Stimulated activated CD8-positive, alpha-beta memory T cell treated with anti-CD3 and anti-CD28 coated beads, Interleukin-4, amount 100 ng/mL, for 48 hours (primary cell): ENCODE data around the gene MBIP.
"Not testable (repeated sequence)": the region's sequence is repeated elsewhere in the genome, so short reads cannot be mapped to it uniquely, and the experiment has no call there.

ENCODE experiments used
- DNase-seq: peaks from one replicate; pipeline ENCODE4 v3.0.0-alpha.2; 2020

MBIP gene

GRCh38 chr14:36320200-36320896 lies at the start of gene MBIP:
TSS of gene MBIP (minus strand) at chr14:36320637. CDS start at chr14:36320588, 49 bp downstream.
- DNase-seq, result peak; percentile 92

GRCh38 chr14:36367985-36368774 lies 47.7 kb upstream of the MBIP start:
- no peak for DNase-seq

- DNase-seq, result no peak
Measured at GRCh38 chr14:36365766-36366165, 45.3 kb upstream of the MBIP start.

- no peak for DNase-seq
Measured at GRCh38 chr14:36363704-36364103, 43.3 kb upstream of the MBIP start.

- DNase-seq, result no peak
Measured at GRCh38 chr14:36362648-36363047, 42.2 kb upstream of the MBIP start.

- DNase-seq, result no peak
Measured at GRCh38 chr14:36361210-36361853, 40.9 kb upstream of the MBIP start.

GRCh38 chr14:36356862-36357261 lies 36.4 kb upstream of the MBIP start:
- DNase-seq, result no peak

GRCh38 chr14:36346052-36346451 lies 25.6 kb upstream of the MBIP start:
- no peak for DNase-seq

GRCh38 chr14:36344211-36344610 lies 23.8 kb upstream of the MBIP start:
- DNase-seq, result no peak

- DNase-seq, result not testable (repeated sequence)
Measured at GRCh38 chr14:36341811-36342210, 21.4 kb upstream of the MBIP start.

- no peak for DNase-seq
Measured at GRCh38 chr14:36340276-36340890, 19.9 kb upstream of the MBIP start.

- DNase-seq, result no peak
Measured at GRCh38 chr14:36339816-36340215, 19.4 kb upstream of the MBIP start.

GRCh38 chr14:36333119-36333518 lies 12.7 kb upstream of the MBIP start:
- DNase-seq, result no peak

GRCh38 chr14:36327573-36327972 lies 7.1 kb upstream of the MBIP start:
- DNase-seq, result not testable (repeated sequence)

GRCh38 chr14:36325853-36326252 lies 5.4 kb upstream of the MBIP start:
- no peak for DNase-seq

GRCh38 chr14:36324897-36325296 lies 4.5 kb upstream of the MBIP start:
- DNase-seq, result no peak

GRCh38 chr14:36320897-36321381 lies 502 bp upstream of the MBIP start:
- no peak for DNase-seq

GRCh38 chr14:36319899-36320199 lies 588 bp downstream of the MBIP start:
- no peak for DNase-seq

GRCh38 chr14:36317650-36318049 lies 2.8 kb downstream of the MBIP start:
- DNase-seq, result no peak

GRCh38 chr14:36316131-36316530 lies 4.3 kb downstream of the MBIP start:
- no peak for DNase-seq

GRCh38 chr14:36315159-36315853 lies 5.1 kb downstream of the MBIP start:
- DNase-seq, result peak; percentile 48

- DNase-seq, result no peak
Measured at GRCh38 chr14:36313898-36314297, 6.5 kb downstream of the MBIP start.

GRCh38 chr14:36313206-36313605 lies 7.2 kb downstream of the MBIP start:
- no peak for DNase-seq
